ENCODE data around the gene INTS2.
A peak's percentile ranks its signal among the peaks of the same experiment; 100 is the strongest.
"Not testable (repeated sequence)": the region's sequence is repeated elsewhere in the genome, so short reads cannot be mapped to it uniquely, and the experiment has no call there.

Gene INTS2

GRCh38 chr17:61846088-61846487, 81.7 kb downstream of the INTS2 start:
- no peak for DNase-seq

- DNase-seq = no peak
Observed at GRCh38 chr17:61843435-61843834, 84.3 kb downstream of the INTS2 start.

- DNase-seq = no peak
Observed at GRCh38 chr17:61842899-61843298, 84.9 kb downstream of the INTS2 start.

GRCh38 chr17:61839300-61839786, 88.4 kb downstream of the INTS2 start:
- DNase-seq = no peak

GRCh38 chr17:61837175-61838051, 90.4 kb downstream of the INTS2 start:
- DNase-seq = peak; percentile 19

- DNase-seq = no peak
Observed at GRCh38 chr17:61836266-61837174, 91.3 kb downstream of the INTS2 start.

- no peak for DNase-seq
Observed at GRCh38 chr17:61835606-61836005, 92.2 kb downstream of the INTS2 start.

GRCh38 chr17:61834610-61835009, 93.2 kb downstream of the INTS2 start:
- no peak for DNase-seq

GRCh38 chr17:61833536-61834193, 94.1 kb downstream of the INTS2 start:
- DNase-seq = no peak

- DNase-seq = no peak
Observed at GRCh38 chr17:61832463-61832862, 95.3 kb downstream of the INTS2 start.

- no peak for DNase-seq
Observed at GRCh38 chr17:61831099-61831498, 96.7 kb downstream of the INTS2 start.

- DNase-seq = no peak
Observed at GRCh38 chr17:61828694-61829093, 99.1 kb downstream of the INTS2 start.

GRCh38 chr17:61827649-61828395, 100.0 kb downstream of the INTS2 start:
- DNase-seq = no peak

- not testable (repeated sequence) for DNase-seq
Observed at GRCh38 chr17:61826866-61827265, 100.9 kb downstream of the INTS2 start.

- not testable (repeated sequence) for DNase-seq
Observed at GRCh38 chr17:61826198-61826597, 101.6 kb downstream of the INTS2 start.

GRCh38 chr17:61825448-61826137, 102.2 kb downstream of the INTS2 start:
- DNase-seq = no peak

GRCh38 chr17:61822326-61823285, 105.2 kb downstream of the INTS2 start:
- DNase-seq = no peak

GRCh38 chr17:61821655-61822054, 106.1 kb downstream of the INTS2 start:
- no peak for DNase-seq

GRCh38 chr17:61819265-61819664, 108.5 kb downstream of the INTS2 start:
- not testable (repeated sequence) for DNase-seq

- DNase-seq = no peak
Observed at GRCh38 chr17:61818225-61818624, 109.6 kb downstream of the INTS2 start.
